NCI-H446 treated with DMSO at 0.1 percent for 48 hours (cell line): ENCODE data around the gene PIM1.
"Not testable (repeated sequence)": the region's sequence is repeated elsewhere in the genome, so short reads cannot be mapped to it uniquely, and the experiment has no call there.

Experiments used
- DNase-seq: peaks from one replicate; lab custom pipeline; 2025; lab: John Stamatoyannopoulos, UW

The PIM1 gene

GRCh38 chr6:37171201-37171969, 1.4 kb downstream of the PIM1 start:
- no peak for DNase-seq

GRCh38 chr6:37171970-37172812, 2.2 kb downstream of the PIM1 start:
- DNase-seq: peak; percentile 57

GRCh38 chr6:37172912-37173492, 3.0 kb downstream of the PIM1 start:
- DNase-seq: no peak

- no peak for DNase-seq
Observed at GRCh38 chr6:37173493-37174195, 3.7 kb downstream of the PIM1 start.

- no peak for DNase-seq
Observed at GRCh38 chr6:37174196-37174514, 4.2 kb downstream of the PIM1 start.

- DNase-seq: no peak
Observed at GRCh38 chr6:37174515-37175331, 4.8 kb downstream of the PIM1 start.

- DNase-seq: no peak
Observed at GRCh38 chr6:37175332-37176267, 5.6 kb downstream of the PIM1 start.

- no peak for DNase-seq
Observed at GRCh38 chr6:37176268-37177076, 6.5 kb downstream of the PIM1 start.

GRCh38 chr6:37177077-37177934, 7.4 kb downstream of the PIM1 start:
- no peak for DNase-seq

- no peak for DNase-seq
Observed at GRCh38 chr6:37177935-37178517, 8.1 kb downstream of the PIM1 start.

GRCh38 chr6:37180075-37180474, 10.1 kb downstream of the PIM1 start:
- no peak for DNase-seq

GRCh38 chr6:37180610-37181009, 10.7 kb downstream of the PIM1 start:
- not testable (repeated sequence) for DNase-seq

- no peak for DNase-seq
Observed at GRCh38 chr6:37182736-37183590, 13.0 kb downstream of the PIM1 start.

- not testable (repeated sequence) for DNase-seq
Observed at GRCh38 chr6:37185949-37186720, 16.2 kb downstream of the PIM1 start.

GRCh38 chr6:37187321-37188022, 17.5 kb downstream of the PIM1 start:
- no peak for DNase-seq
